ENCODE results near the gene SNUPN. TPM values are rescaled to one million over a fixed set of nuclear protein-coding genes. Genes with fewer than 3 reads are reported as not detected.

Gene SNUPN
- total and polyA plus RNA-seq, 2 experiments from 2014 or later: 25.2 to 28.8 TPM

- no peaks in the 10 kb centered on the region for H3K9me2 ChIP-seq (replicated peaks; ENCODE audit: insufficient read depth)
- peaks cover 84% of the 10 kb centered on the region for H3K79me2 ChIP-seq
- H4K20me1 ChIP-seq (ENCODE audit: insufficient read depth, poor library complexity, severe bottlenecking): peaks cover 4% of the 10 kb centered on the region
- H3K4me3 ChIP-seq: no peak overlapping the region
- H3K36me3 ChIP-seq (replicated peaks; ENCODE audit: insufficient read depth, low read depth): no peaks in the 10 kb centered on the region
- no peaks in the 10 kb centered on the region for H3K27me3 ChIP-seq
- H3K9me3 ChIP-seq (ENCODE audit: low read depth): no peaks in the 10 kb centered on the region
- peaks cover 4% of the 10 kb centered on the region for H3K4me1 ChIP-seq (ENCODE audit: insufficient read depth)
- H2AFZ ChIP-seq: no peak overlapping the region
- TF ChIP-seq EZH2 (IDR thresholded peaks at IDR 0.05; ENCODE audit: borderline replicate concordance) (no peak), CTCF (IDR thresholded peaks at IDR 0.05; ENCODE audit: poor library complexity) (no peak), EZH2phosphoT487 (IDR thresholded peaks at IDR 0.05; ENCODE audit: low read depth, severe bottlenecking, unreplicated experiment) (no peak)
- no peak overlapping the region for H3K4me2 ChIP-seq
- no peak overlapping the region for H3K27ac ChIP-seq
- DNase-seq (ENCODE audit: low spot score): no peak
Measured at GRCh38 chr15:75554717-75555116, 70.8 kb downstream of the SNUPN start.

GRCh38 chr15:75553659-75554058 is 71.9 kb downstream of the SNUPN start:
- Histone ChIP-seq H2AFZ (no peak overlapping the region), H3K27ac (no peak overlapping the region), H3K9me3 (ENCODE audit: low read depth) (no peaks in the 10 kb centered on the region), H3K4me3 (no peak overlapping the region), H3K4me1 (ENCODE audit: insufficient read depth) (peaks cover 4% of the 10 kb centered on the region), H3K79me2 (peaks cover 94% of the 10 kb centered on the region), H3K36me3 (replicated peaks; ENCODE audit: insufficient read depth, low read depth) (no peaks in the 10 kb centered on the region), H3K9me2 (replicated peaks; ENCODE audit: insufficient read depth) (no peaks in the 10 kb centered on the region), H3K4me2 (no peak overlapping the region), H3K27me3 (no peaks in the 10 kb centered on the region), H4K20me1 (ENCODE audit: insufficient read depth, poor library complexity, severe bottlenecking) (peaks cover 4% of the 10 kb centered on the region)
- no peak for TF ChIP-seq CTCF (IDR thresholded peaks at IDR 0.05; ENCODE audit: poor library complexity)
- TF ChIP-seq EZH2 (IDR thresholded peaks at IDR 0.05; ENCODE audit: borderline replicate concordance): no peak
- no peak for TF ChIP-seq EZH2phosphoT487 (IDR thresholded peaks at IDR 0.05; ENCODE audit: low read depth, severe bottlenecking, unreplicated experiment)
- no peak for DNase-seq (ENCODE audit: low spot score)

GRCh38 chr15:75551091-75551490 is 74.4 kb downstream of the SNUPN start:
- Histone ChIP-seq H3K27ac (no peak overlapping the region), H3K4me1 (ENCODE audit: insufficient read depth) (peaks cover 4% of the 10 kb centered on the region), H3K36me3 (replicated peaks; ENCODE audit: insufficient read depth, low read depth) (no peaks in the 10 kb centered on the region), H4K20me1 (ENCODE audit: insufficient read depth, poor library complexity, severe bottlenecking) (peaks cover 4% of the 10 kb centered on the region), H3K27me3 (no peaks in the 10 kb centered on the region), H3K4me3 (no peak overlapping the region), H3K4me2 (no peak overlapping the region), H2AFZ (no peak overlapping the region), H3K79me2 (peaks cover 96% of the 10 kb centered on the region), H3K9me2 (replicated peaks; ENCODE audit: insufficient read depth) (no peaks in the 10 kb centered on the region), H3K9me3 (ENCODE audit: low read depth) (no peaks in the 10 kb centered on the region)
- DNase-seq (ENCODE audit: low spot score): no peak
- no peak for TF ChIP-seq EZH2 (IDR thresholded peaks at IDR 0.05; ENCODE audit: borderline replicate concordance)
- no peak for TF ChIP-seq EZH2phosphoT487 (IDR thresholded peaks at IDR 0.05; ENCODE audit: low read depth, severe bottlenecking, unreplicated experiment)
- no peak for TF ChIP-seq CTCF (IDR thresholded peaks at IDR 0.05; ENCODE audit: poor library complexity)
- 87% methylated on average over 4 of the region's 4 CpGs for WGBS (ENCODE audit: low lambda C conversion rate, missing lambda C conversion rate)

Other genes starting within 250 kb of the SNUPN start
- gene SIN3A, start 174.0 kb downstream of the SNUPN start, total RNA-seq: 28.8 and 35.8 TPM in 2 replicates
- 13.3 and 16.5 TPM in 2 replicates for gene SIN3A, start 174.0 kb downstream of the SNUPN start, polyA plus RNA-seq
- gene PTPN9, start 46.4 kb downstream of the SNUPN start, total RNA-seq: 24.0 and 27.4 TPM in 2 replicates
- 19.6 and 23.3 TPM in 2 replicates for gene PTPN9, start 46.4 kb downstream of the SNUPN start, polyA plus RNA-seq
- 142 and 155 TPM in 2 replicates for gene IMP3, start 14.5 kb upstream of the SNUPN start, total RNA-seq
- gene IMP3, start 14.5 kb upstream of the SNUPN start, polyA plus RNA-seq: 117 and 144 TPM in 2 replicates
- 14.8 and 17.8 TPM in 2 replicates for gene SNX33, start 22.2 kb upstream of the SNUPN start, total RNA-seq
- gene SNX33, start 22.2 kb upstream of the SNUPN start, polyA plus RNA-seq: 21.1 and 21.8 TPM in 2 replicates
- 3.2 and 6.4 TPM in 2 replicates for gene CSPG4, start 87.1 kb upstream of the SNUPN start, total RNA-seq
- gene CSPG4, start 87.1 kb upstream of the SNUPN start, polyA plus RNA-seq: 7.8 and 8.6 TPM in 2 replicates
- 50.9 TPM in 2 replicates for gene UBE2Q2, start 217.7 kb upstream of the SNUPN start, total RNA-seq
- gene UBE2Q2, start 217.7 kb upstream of the SNUPN start, polyA plus RNA-seq: 27.9 and 30.7 TPM in 2 replicates

Measured in hepatocyte (in vitro differentiated cells).